Naive B cell (primary cell): ENCODE measurements around the gene RNU6-7. TPM values are rescaled to one million over a fixed set of nuclear protein-coding genes. Genes with fewer than 3 reads are reported as not detected.

Experiments
- ATAC-seq, 2 donors: fragments of 150-1000 bp; cut with Tn5 transposase; 2 replicates each; pipeline ENCODE4 v1.10.0; 2021; ENCODE audit warnings: low read depth in 2 of 2, mild to moderate bottlenecking in 2 of 2, moderate library complexity in 2 of 2
- DNase-seq: peaks from one replicate; pipeline ENCODE4 v3.0.0; 2022
- H3K27ac Mint-ChIP-seq, 6 donors: one replicate each; pipeline ENCODE4 v1.8.0; 2020 to 2022; ENCODE audit warnings: mild to moderate bottlenecking in 6 of 6, mixed read lengths in 6 of 6, moderate library complexity in 5 of 6, inconsistent platforms in 2 of 6
- H3K27me3 Mint-ChIP-seq, 3 donors: one replicate each; pipeline ENCODE4 v1.8.0; 2021 to 2022; ENCODE audit warnings: mixed read lengths in 3 of 3, mild to moderate bottlenecking in 1 of 3
- H3K36me3 Mint-ChIP-seq, 2 donors: one replicate each; pipeline ENCODE4 v1.8.0; 2020 to 2022; ENCODE audit warnings: mixed read lengths in 2 of 2, inconsistent platforms in 1 of 2, mild to moderate bottlenecking in 1 of 2
- H3K4me1 Mint-ChIP-seq, 3 donors: one replicate each; pipeline ENCODE4 v1.8.0; 2020 to 2022; ENCODE audit warnings: mixed read lengths in 3 of 3, inconsistent platforms in 1 of 3, mild to moderate bottlenecking in 1 of 3, moderate library complexity in 1 of 3
- H3K4me3 Mint-ChIP-seq, 8 donors: one replicate each; pipeline ENCODE4 v1.8.0; 2020 to 2022; ENCODE audit warnings: mild to moderate bottlenecking in 8 of 8, mixed read lengths in 8 of 8, moderate library complexity in 8 of 8, inconsistent platforms in 2 of 8
- H3K9me3 Mint-ChIP-seq, 7 donors: one replicate each; pipeline ENCODE4 v1.8.0; 2020 to 2022; ENCODE audit warnings: mixed read lengths in 7 of 7, mild to moderate bottlenecking in 5 of 7, inconsistent platforms in 2 of 7, moderate library complexity in 1 of 7
- polyA plus RNA-seq, 6 donors: library from polyadenylated mRNA; unstranded; fragments of 300-500 nt; fragmentation: Illumina TruSeq; gene quantifications; one replicate each; pipeline ENCODE4 v1.2.3, GENCODE V29; 2021; ENCODE audit warnings: low read depth in 6 of 6

RNU6-7 gene
- polyA plus RNA-seq, 6 donors from 2014 or later, result not detected

DNA sequence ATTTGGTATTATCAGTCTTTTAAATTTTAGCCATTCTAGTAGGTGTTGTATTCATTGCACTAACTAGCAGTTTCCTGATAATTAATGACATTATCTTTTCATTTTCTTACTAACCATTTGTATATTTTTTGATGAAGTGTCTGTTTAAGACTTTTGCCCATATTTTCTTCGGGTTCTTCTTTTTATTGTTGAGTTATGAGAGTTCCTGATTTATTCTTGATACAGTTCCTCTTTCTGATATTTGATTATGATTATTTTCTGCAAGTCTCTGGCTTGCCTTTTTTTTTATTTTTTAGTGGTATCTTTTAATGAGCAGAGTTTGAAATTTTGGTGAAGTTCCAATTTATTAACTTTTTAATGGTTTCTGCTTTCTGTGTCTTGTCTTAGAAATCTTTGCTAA, 6.2 kb upstream of the RNU6-7 start:
- Mint-ChIP-seq H3K9me3 (peaks cover 0 to 1% (median 0%) of the 10 kb centered on the region in 7 donors), H3K27me3 (no peaks in the 10 kb centered on the region), H3K4me3 (peak overlapping the region in 3 of 8 donors; percentile 2 to 56 (median 50)), H3K4me1 (peaks cover 10 to 22% (median 18%) of the 10 kb centered on the region in 3 donors), H3K27ac (no peak overlapping the region), H3K36me3 (no peaks in the 10 kb centered on the region)
- ATAC-seq, result no peak
- no peak for DNase-seq

DNA sequence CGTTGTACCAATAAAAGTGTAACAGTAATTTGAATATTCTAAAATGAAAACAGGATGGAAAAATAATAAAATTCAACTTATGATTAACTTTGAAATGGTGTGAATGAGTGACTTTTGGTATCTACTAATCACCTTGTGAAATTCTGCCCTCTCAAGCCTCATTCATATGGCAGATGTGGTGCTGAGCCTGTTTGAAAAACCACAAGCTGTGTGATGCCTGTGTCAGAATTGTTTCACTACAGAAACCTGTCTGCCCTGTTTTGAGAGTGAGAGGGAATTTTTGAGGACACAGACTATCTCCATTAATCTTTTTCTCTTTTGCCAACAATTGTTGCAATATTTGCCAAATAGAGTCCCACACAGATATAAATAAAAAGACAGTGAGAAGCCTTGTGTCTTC, 3.9 kb upstream of the RNU6-7 start:
- Mint-ChIP-seq H3K27ac (no peak overlapping the region), H3K27me3 (no peaks in the 10 kb centered on the region), H3K9me3 (peaks cover 0 to 2% (median 0%) of the 10 kb centered on the region in 7 donors), H3K36me3 (no peaks in the 10 kb centered on the region), H3K4me1 (peaks cover 25 to 38% (median 37%) of the 10 kb centered on the region in 3 donors), H3K4me3 (no peak overlapping the region)
- no peak for DNase-seq
- ATAC-seq, result no peak

DNA sequence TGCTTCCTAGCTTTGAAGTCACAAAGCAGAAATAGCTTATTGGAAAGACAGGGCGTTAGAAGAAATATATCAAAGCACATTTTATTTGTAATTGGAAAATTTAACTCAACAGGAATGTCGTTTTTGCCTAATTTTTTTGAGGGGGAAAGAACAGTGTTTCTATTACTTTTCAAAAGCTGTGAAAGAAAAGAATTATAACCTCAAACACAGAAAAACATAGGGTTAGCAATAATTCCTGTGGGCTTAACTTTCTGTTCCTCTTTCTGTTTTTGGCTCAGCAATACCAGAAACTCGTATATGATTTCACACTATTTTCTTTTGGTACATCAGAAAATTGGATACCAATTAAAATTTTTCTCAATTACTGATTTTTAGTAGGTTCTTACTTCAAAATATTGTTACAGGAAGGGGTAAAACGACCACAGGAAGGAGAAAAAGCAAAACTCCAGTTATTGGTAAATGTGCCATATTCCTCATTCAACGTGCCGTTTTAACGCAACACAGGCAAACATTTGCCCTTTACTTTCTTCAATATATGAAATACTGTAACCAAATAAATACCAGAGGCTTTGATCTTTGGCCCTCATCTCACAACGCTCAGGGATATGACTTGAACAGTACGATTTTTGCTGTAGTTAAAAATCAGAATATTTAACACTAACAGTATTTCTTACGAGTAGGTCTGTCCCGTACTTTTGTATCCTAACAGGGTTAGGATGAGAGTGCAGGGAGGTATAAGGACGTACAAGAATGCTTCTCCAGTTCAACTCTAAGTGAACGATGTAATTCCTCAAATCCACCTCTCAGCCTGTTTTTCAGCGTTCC, 1.3 kb upstream of the RNU6-7 start:
- DNase-seq (peak; percentile 59), ATAC-seq (peak; percentile 14 to 15)
- Mint-ChIP-seq H3K27ac (peak overlapping the region; percentile 98 to 100 (median 100)), H3K27me3 (peaks cover 0 to 3% (median 0%) of the 10 kb centered on the region in 3 donors), H3K4me1 (peaks cover 32 to 46% (median 43%) of the 10 kb centered on the region in 3 donors), H3K4me3 (peak overlapping the region; percentile 90 to 98 (median 96)), H3K9me3 (peaks cover 0 to 4% (median under 1%) of the 10 kb centered on the region in 7 donors), H3K36me3 (no peaks in the 10 kb centered on the region)

DNA sequence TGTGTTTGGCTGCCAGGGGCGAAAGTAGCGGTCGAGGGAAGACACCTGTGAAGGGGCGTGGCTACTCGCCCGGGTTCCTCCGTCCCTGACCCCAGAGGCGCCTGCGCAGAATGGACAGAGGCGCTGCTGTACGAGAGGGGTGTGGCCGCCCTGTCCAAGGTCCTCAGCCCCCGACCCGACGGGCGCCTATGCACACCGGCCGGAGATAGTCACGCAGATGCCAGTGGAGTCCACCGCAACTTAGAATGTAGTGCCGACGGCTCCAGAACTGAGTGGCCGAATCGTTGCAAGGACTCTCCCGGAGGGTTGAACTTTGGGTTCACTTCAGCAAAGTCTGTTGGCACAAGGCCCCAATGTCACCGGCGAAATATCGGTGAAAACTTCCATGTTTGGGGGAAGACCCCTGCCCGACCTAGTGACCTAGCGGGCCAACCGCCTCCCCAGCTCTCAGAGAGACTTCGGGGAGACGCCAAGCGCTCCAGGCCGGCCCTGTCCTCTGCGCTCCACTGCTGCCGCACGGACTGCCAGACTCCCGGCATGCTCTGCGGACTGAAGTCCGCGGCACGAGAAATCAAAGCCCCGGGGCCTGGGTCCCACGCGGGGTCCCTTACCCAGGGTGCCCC, 541 bp upstream of the RNU6-7 start:
- peaks cover 0 to 4% (median 0%) of the 10 kb centered on the region in 7 donors for H3K9me3 Mint-ChIP-seq
- peak overlapping the region; percentile 98 to 100 (median 100) for H3K27ac Mint-ChIP-seq
- DNase-seq (peak; percentile 84), ATAC-seq (peak; percentile 56 to 65)
- peaks cover 0 to 3% (median 0%) of the 10 kb centered on the region in 3 donors for H3K27me3 Mint-ChIP-seq
- H3K4me3 Mint-ChIP-seq, result peak overlapping the region; percentile 90 to 98 (median 96)
- no peaks in the 10 kb centered on the region for H3K36me3 Mint-ChIP-seq
- H3K4me1 Mint-ChIP-seq, result peaks cover 30 to 42% (median 38%) of the 10 kb centered on the region in 3 donors

DNA sequence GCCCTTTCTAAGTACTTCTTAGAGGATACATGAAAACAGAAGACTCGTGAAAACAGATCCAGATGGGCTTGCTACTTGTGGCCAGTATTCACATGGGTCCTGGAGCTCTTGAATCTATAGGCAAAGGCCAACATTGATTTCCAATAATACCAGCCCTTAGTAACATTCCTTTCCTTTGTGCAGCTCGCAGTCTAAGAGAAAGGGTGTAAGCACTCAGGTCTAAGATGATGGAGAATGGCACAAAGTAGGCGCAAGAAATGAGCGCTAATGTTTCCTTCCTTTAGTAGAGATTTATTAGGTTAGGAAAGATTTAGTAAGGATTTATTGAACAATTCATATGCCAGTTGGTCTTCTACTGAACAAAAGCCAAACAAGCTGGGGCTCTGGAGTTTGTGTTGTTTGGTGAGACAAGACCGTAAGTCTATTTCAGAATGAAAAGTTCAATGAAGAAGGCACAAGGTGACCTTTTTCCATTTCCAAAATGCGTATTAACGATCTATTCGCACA, 699 bp downstream of the RNU6-7 start:
- Mint-ChIP-seq H3K4me1 (peaks cover 34 to 42% (median 41%) of the 10 kb centered on the region in 3 donors), H3K4me3 (peak overlapping the region; percentile 90 to 98 (median 96))

DNA sequence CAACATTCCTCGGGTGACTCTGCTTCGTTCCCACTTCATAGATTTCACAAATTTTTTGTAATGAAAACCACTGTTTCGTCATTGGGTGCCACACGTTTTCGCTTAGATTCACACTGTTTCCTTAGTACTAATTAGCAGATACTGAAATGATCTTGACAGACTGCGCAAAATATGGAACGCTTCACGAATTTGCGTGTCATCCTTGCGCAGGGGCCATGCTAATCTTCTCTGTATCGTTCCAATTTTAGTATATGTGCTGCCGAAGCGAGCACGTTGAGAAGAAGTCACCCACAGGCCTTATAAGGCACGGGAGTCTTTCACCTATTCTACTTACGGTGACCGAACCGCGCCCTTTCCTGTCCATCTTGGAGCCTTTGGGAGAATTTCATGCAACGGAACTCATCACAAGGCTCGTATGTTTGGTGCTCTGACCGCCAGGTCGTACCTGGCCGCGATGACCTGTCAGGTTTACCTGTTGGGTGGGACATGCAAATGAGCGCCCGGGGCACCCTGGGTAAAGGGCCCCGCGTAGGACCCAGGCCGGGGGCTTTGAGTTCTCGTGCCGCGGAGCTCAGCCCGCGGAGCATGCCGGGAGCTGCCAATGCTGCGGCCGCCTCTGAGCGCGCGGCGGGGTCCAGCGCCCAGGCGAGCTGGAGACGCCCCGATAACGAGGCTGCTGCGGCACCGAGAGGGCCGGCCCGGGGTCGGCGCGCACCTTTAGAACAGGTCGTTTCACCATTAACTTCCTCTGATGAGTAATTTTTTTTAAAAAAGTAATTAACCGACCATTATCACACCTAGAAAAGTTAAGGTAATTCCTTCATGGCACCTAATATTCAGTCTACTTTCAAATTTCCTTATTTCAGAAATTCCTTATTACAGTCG, 1.4 kb downstream of the RNU6-7 start, which contains the start of gene RNU6-8:
Gene RNU6-8, minus strand, starts transcription at position 272 of the 885 bp plus-strand sequence.
- peak; percentile 93 for DNase-seq
- H3K27ac Mint-ChIP-seq, result peak within 1 kb of the TSS; percentile 98 to 100 (median 100)
- peak within 1 kb of the TSS; percentile 90 to 98 (median 96) for H3K4me3 Mint-ChIP-seq
- peaks cover 0 to 4% (median 0%) of the 10 kb centered on the region in 7 donors for H3K9me3 Mint-ChIP-seq
- ATAC-seq, result peak; percentile 75 to 78
- no peaks in the 10 kb centered on the region for H3K36me3 Mint-ChIP-seq
- H3K27me3 Mint-ChIP-seq, result peaks cover 0 to 3% (median 3%) of the 10 kb centered on the region in 3 donors
- H3K4me1 Mint-ChIP-seq, result peaks cover 34 to 42% (median 41%) of the 10 kb centered on the region in 3 donors

More for the DNA sequence above, 699 bp downstream of the RNU6-7 start:
- H3K36me3 Mint-ChIP-seq, result no peaks in the 10 kb centered on the region
- no peak for DNase-seq
- no peak for ATAC-seq
- H3K9me3 Mint-ChIP-seq, result peaks cover 0 to 4% (median 0%) of the 10 kb centered on the region in 7 donors
- H3K27me3 Mint-ChIP-seq, result peaks cover 0 to 3% (median 0%) of the 10 kb centered on the region in 3 donors
- peak overlapping the region; percentile 98 to 100 (median 100) for H3K27ac Mint-ChIP-seq

DNA sequence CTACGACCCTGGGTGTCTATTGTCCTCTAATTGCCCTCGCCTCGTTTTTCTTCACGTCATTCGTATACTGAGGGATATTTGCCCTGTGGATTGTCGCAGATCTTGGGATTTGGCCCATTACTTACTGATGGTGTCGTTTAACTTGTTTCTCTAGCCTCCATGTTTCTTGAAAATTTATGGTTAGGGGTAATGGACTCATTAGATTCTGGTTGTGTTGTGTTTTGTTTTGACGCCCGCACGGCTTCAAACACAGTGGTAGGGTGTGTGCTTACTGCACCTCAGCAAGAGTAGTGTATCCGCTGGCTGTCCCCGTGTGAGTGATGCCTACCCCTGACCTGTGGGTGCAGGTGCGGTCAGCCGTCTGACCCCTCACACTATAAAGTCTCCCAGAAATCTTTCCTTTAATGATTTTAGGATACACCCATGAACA, 2.1 kb downstream of the RNU6-7 start:
- Mint-ChIP-seq H3K27ac (peak overlapping the region; percentile 96 to 100 (median 98)), H3K9me3 (peaks cover 0 to 4% (median 0%) of the 10 kb centered on the region in 7 donors), H3K4me3 (peak overlapping the region; percentile 90 to 98 (median 96)), H3K36me3 (no peaks in the 10 kb centered on the region), H3K4me1 (peaks cover 34 to 42% (median 41%) of the 10 kb centered on the region in 3 donors), H3K27me3 (peaks cover 0 to 4% (median 3%) of the 10 kb centered on the region in 3 donors)
- peak; percentile 12 for DNase-seq
- ATAC-seq, result no peak

DNA sequence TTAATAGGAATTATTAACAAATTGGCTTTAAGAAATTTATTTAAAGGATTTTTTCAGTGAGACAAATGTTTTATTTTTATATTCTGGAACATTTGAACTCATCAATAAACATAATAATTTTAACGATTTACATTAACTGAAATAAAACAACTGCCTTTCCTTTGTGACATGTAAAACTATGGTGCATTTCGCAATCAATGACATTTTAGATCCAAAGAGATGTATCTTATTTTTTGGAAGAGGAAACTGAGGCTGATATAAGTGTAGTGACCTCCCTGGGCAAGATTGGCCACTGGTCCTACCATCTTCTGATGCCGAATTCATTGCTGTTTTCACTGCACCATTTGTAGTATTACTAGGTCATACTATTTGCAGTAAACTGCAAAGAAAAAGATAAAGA, 3.7 kb downstream of the RNU6-7 start:
- Mint-ChIP-seq H3K4me3 (peak overlapping the region in 1 of 8 donors; percentile 72), H3K4me1 (peaks cover 30 to 35% (median 33%) of the 10 kb centered on the region in 3 donors), H3K27ac (no peak overlapping the region), H3K9me3 (peaks cover 0 to 4% (median 0%) of the 10 kb centered on the region in 7 donors), H3K36me3 (no peaks in the 10 kb centered on the region), H3K27me3 (peaks cover 3 to 8% (median 4%) of the 10 kb centered on the region in 3 donors)
- ATAC-seq (no peak), DNase-seq (no peak)

DNA sequence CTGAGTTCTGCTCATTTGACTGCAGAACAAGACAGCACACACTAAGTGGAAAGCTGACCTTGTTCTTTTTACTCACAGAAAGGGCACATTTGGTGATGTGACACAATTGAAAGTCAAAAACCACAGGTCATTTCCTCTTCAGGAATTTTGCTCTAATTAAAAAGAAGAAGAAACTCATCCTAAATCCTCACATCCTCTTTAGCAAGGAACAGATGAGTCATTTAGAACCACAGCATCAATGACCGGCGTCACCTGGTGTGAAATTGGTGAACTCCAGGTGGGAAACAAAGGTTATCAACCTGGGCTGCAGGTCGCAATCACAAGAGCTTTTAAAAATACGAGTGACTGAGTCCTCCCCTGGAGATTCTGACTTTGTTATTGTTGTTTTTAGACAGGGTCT, 4.1 kb downstream of the RNU6-7 start:
- Mint-ChIP-seq H3K27me3 (peaks cover 3 to 8% (median 4%) of the 10 kb centered on the region in 3 donors), H3K27ac (no peak overlapping the region), H3K4me1 (peaks cover 26 to 30% (median 30%) of the 10 kb centered on the region in 3 donors), H3K4me3 (peak overlapping the region in 1 of 8 donors; percentile 72), H3K36me3 (no peaks in the 10 kb centered on the region), H3K9me3 (peaks cover 0 to 4% (median 0%) of the 10 kb centered on the region in 7 donors)
- DNase-seq (no peak), ATAC-seq (no peak)

DNA sequence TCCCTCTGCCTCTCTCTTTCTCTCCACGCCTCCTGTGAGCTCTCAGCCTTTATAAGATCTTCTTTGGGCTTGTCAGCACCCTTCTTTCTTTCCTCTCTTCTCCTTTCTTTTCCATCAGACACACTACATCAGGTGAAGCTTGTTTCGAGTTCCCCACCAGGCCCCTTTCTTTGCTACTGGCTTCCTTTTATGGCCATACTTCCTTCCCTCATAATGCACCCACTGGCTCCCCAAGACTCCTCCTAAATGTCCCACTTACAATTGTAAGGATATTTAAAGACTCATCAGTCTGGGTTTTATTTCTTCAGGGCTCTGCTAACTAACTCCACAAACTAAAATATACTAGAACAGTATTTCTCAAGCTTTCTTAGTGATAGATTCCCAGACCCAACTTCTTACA, 4.7 kb downstream of the RNU6-7 start:
- Mint-ChIP-seq H3K27ac (peak overlapping the region in 1 of 6 donors; percentile 23), H3K4me3 (peak overlapping the region in 2 of 8 donors; percentile 0 to 72), H3K36me3 (no peaks in the 10 kb centered on the region), H3K27me3 (peaks cover 3 to 8% (median 4%) of the 10 kb centered on the region in 3 donors), H3K9me3 (peaks cover 0 to 4% (median 0%) of the 10 kb centered on the region in 7 donors), H3K4me1 (peaks cover 24 to 28% (median 26%) of the 10 kb centered on the region in 3 donors)
- ATAC-seq, result no peak
- DNase-seq, result no peak

DNA sequence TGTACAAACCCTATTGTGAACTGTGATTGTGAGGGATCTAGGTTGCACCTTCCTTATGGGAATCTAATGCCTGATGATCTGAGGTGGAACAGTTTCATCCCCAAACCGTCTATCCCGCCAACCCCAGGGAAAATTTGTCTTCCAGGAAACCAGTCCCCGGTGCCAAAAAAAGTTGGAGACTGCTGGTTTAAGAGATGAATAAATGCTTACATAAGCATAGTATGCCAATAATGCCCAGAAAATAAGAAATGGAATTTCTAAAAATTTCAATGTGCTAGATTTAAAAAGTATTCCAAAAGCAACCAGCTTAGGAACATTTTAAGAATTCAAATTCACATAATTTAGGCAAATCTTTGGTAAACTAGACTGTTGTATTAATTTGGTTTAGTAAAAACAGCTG, 6.6 kb downstream of the RNU6-7 start:
- no peaks in the 10 kb centered on the region for H3K36me3 Mint-ChIP-seq
- DNase-seq (no peak), ATAC-seq (no peak)
- H3K9me3 Mint-ChIP-seq, result no peaks in the 10 kb centered on the region
- peaks cover 9 to 11% (median 11%) of the 10 kb centered on the region in 3 donors for H3K4me1 Mint-ChIP-seq
- no peak overlapping the region for H3K27ac Mint-ChIP-seq
- H3K27me3 Mint-ChIP-seq, result peaks cover 0 to 8% (median 4%) of the 10 kb centered on the region in 3 donors
- H3K4me3 Mint-ChIP-seq, result no peak overlapping the region

DNA sequence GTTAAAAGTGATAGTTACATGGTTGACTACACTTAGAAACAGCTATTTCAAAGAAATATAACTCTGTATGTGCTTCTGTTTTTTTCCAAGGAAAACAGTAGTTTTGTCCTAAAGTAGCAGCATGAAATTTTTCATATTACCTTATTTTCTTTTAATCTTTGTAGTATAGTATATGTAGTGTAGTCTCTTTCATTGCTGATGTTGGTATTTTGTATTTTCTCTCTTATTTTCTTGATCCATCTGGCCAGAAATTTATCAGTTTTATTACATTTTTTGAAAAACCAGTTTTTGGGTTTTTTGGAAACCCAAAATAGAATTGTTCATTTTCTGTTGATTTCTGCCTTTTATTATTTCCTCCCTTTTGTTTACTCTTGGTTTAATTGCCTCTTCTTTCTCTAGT, 7.6 kb downstream of the RNU6-7 start:
- no peak for DNase-seq
- Mint-ChIP-seq H3K9me3 (no peaks in the 10 kb centered on the region), H3K36me3 (no peaks in the 10 kb centered on the region), H3K27ac (no peak overlapping the region), H3K4me3 (no peak overlapping the region), H3K4me1 (peaks cover under 1 to 5% (median 4%) of the 10 kb centered on the region in 3 donors), H3K27me3 (peaks cover 4 to 8% (median 4%) of the 10 kb centered on the region in 3 donors)
- ATAC-seq, result no peak
